H7 (cell line): ENCODE data around the gene TNIP2. TPM values are rescaled to one million over a fixed set of nuclear protein-coding genes. Genes with fewer than 3 reads are reported as not detected.
A peak's percentile ranks its signal among the peaks of the same experiment; 100 is the strongest.
"Not testable (repeated sequence)": the region's sequence is repeated elsewhere in the genome, so short reads cannot be mapped to it uniquely, and the experiment has no call there.

Source experiments
- DNase-seq: peaks from one replicate; pipeline ENCODE4 v3.0.0; 2012
- H3K27me3 ChIP-seq: 2 replicates; pipeline ENCODE4 v1.6.0; 2011; ENCODE audit warnings: mild to moderate bottlenecking, low read length; ENCODE audit not compliant: control insufficient read depth, insufficient read depth
- H3K36me3 ChIP-seq: replicated peaks from 2 replicates; pipeline ENCODE4 v1.5.1; 2011; ENCODE audit warnings: low read length; ENCODE audit not compliant: control insufficient read depth, insufficient read depth
- H3K4me3 ChIP-seq: 2 replicates; pipeline ENCODE4 v1.5.1; 2011; ENCODE audit warnings: low read depth, mild to moderate bottlenecking, control low read depth, low read length, moderate library complexity; ENCODE audit not compliant: insufficient read depth
- total RNA-seq: library from RNA; depleted of rRNA; stranded (reverse); fragments of >200 nt; shearing (Covaris generic); gene quantifications from 2 replicates; pipeline ENCODE4 v1.2.3, GENCODE V29; 2014

The TNIP2 gene
- total RNA-seq, 1 experiment from 2014 or later, result 51.3 TPM

DNA sequence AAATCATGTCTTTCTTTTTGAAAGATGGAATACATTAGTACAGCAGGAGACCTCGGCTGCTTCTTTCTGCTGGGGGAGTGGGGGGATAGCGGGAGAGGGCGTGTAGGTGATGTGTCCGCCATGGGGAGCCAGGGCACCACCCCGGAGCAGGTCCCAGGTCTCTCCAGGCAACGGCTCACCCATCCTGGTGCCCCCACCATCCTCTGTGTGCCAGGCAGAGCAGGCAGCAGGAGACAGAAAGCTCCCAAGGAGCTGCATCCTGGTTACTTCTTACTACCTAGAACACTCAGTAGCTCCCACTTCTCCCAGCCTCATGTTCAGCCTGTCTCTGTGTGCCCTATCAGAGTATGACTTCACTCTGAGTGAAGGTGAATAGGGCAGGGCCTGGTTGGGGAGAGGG lies 23.6 kb downstream of the TNIP2 start:
- peaks cover 4% of the 10 kb centered on the region for H3K36me3 ChIP-seq
- no peaks in the 10 kb centered on the region for H3K27me3 ChIP-seq
- no peak overlapping the region for H3K4me3 ChIP-seq
- DNase-seq, result peak; percentile 24

DNA sequence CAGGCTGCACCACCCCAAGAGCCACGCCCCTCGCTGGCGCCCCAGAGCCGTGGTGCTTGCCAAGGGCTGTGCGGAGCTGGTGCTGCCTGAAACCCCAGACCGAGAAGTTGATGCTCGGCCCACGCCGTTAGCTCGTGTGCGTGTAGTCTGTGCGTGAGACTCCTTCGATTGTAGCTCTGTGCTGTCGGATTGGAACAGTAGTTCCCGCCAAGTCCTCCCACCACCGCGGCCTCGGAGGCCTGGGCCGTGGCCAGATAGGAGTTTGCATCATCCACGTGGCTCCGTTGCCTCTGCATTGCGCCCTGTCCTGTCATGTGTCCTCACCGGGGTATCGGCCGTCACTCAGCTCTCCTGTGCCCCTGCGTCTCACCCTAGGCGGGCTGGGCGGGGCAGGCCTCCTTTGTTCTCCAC lies 24.2 kb downstream of the TNIP2 start:
- H3K4me3 ChIP-seq, result no peak overlapping the region
- peak; percentile 37 for DNase-seq
- H3K36me3 ChIP-seq, result peaks cover 4% of the 10 kb centered on the region
- no peaks in the 10 kb centered on the region for H3K27me3 ChIP-seq

DNA sequence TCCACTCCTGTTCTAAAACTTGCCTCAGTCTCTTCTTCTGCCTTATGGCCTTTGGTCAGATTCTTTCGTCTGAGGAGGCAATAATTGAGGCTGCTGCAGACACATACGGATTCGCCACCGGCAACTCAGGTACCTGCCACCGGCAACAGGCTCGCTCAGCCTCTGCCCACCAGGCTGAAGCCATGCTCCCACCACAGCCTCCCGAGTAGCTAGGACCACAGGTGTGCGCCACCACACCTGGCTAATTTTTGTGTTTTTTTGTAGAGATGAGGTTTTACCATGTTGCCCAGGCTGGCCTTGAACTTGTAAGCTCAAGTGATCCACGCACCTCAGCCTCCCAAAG lies 26.6 kb downstream of the TNIP2 start:
- H3K36me3 ChIP-seq, result peaks cover 4% of the 10 kb centered on the region

DNA sequence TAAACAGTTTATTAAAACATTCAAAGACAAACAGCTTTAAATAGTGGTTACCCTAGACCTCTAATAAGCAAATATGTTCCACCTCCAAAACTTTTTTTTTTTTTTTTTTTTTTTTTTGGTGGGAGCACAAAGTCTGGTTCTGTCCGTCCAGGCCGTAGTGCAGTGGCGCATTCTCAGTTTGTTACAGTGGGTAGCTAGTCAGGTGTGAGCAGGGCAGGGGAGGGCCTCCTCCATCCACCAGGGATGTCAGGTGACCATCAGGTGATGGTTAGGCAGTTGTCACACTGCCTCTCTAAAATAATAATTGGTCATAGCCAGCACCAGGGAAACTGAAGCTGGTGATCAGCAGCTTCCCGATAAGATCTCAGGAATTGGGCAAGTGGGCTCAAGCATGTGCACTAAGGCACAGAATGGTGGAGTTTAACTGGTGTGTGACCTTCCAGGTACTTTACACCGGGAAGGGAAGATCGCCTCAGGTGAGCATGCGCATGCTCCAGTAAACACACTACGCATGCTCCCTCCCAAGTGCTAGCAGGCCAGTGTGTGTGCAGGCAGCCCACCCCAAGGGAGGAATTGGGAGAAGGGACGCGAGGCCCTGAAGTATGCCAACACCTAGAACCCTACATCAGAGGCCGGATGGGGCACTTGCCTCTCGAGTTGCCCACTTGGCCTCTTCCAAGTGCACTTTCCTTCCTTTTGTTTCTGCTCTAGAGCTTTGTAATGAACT lies 27.2 kb downstream of the TNIP2 start:
- no peak for DNase-seq
- Histone ChIP-seq H3K27me3 (no peaks in the 10 kb centered on the region), H3K36me3 (peaks cover 4% of the 10 kb centered on the region), H3K4me3 (no peak overlapping the region)

More for the DNA sequence above, 26.6 kb downstream of the TNIP2 start:
- DNase-seq, result no peak
- H3K4me3 ChIP-seq, result no peak overlapping the region
- no peaks in the 10 kb centered on the region for H3K27me3 ChIP-seq

DNA sequence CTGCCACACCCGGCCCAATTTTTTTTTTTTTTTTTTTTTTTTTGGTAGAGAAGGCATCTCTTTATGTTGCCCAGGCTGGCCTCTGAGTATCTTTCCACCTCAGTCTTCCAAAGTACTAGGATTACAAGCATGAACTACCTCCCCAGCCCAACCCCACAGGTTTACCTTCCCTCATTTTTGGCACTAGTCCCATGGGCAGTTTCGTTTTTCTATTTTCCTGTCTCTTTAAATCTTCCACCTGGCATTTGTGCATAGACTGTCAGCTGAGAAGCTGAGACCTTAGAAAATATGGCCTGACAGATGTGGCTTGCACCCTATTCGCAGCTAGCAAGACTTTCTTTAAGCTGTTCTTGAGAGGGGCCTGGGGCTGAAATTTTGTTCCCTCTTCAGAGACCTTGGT lies 27.9 kb downstream of the TNIP2 start:
- Histone ChIP-seq H3K27me3 (no peaks in the 10 kb centered on the region), H3K4me3 (no peak overlapping the region), H3K36me3 (peaks cover 4% of the 10 kb centered on the region)
- no peak for DNase-seq

DNA sequence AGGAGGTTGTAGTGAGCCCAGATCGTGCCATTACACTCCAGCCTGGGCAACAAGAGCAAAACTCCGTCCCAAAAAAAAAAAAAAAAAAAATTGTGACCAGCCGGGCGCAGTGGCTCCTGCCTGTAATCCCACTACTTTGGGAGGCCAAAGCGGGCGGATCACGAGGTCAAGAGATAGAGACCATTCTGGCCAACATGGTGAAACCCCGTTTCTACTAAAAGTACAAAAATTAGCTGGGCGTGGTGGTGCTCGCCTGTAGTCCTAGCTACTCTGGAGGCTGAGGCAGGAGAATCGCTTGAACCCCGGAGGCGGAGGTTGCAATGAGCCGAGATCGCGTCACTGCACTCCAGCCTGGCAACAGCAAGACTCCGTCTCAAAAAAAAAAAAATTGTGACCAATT lies 29.3 kb downstream of the TNIP2 start:
- not testable (repeated sequence) for DNase-seq, H3K36me3 ChIP-seq, H3K27me3 ChIP-seq, H3K4me3 ChIP-seq

DNA sequence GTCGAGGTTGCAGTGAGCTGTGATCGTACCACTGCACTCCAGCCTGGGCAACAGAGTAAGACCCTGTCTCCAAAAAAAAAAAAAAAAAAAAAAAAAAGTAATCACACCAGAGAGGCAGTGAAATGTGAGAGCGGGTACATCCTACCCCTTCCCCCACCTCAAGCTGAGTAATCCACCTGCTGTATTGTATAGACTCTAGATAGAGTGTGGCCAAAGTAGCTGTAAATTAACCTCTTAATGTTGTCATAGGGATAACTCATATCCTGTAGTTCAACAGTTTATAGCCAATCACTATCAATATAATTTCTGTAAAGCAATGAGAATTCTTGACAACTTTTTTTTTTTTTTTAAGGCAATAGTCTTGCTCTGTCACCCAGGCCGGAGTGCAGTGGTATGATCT lies 30.8 kb downstream of the TNIP2 start:
- H3K27me3 ChIP-seq, result no peaks in the 10 kb centered on the region
- H3K36me3 ChIP-seq, result peaks cover 5% of the 10 kb centered on the region
- H3K4me3 ChIP-seq, result no peak overlapping the region
- no peak for DNase-seq

DNA sequence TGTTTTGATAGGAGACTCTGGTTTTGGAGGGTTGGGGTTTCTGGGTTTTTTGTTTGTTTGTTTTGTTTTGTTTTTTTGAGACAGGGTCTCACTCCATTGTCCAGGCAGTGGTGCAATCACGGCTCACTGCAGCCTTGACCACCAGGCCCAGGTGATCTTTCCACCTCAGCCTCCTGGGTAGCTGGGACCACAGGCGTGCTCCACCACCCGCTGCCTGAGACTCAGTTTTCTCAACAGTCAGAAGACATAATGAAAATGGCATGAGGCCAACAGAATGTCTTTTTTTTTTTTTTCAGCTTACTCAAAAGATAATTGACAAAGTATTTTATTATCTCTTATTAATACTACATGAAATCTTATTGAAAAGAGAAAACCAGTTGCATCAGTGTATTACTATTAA lies 32.4 kb downstream of the TNIP2 start:
- Histone ChIP-seq H3K36me3 (peaks cover 5% of the 10 kb centered on the region), H3K27me3 (no peaks in the 10 kb centered on the region), H3K4me3 (no peak overlapping the region)
- DNase-seq, result no peak

DNA sequence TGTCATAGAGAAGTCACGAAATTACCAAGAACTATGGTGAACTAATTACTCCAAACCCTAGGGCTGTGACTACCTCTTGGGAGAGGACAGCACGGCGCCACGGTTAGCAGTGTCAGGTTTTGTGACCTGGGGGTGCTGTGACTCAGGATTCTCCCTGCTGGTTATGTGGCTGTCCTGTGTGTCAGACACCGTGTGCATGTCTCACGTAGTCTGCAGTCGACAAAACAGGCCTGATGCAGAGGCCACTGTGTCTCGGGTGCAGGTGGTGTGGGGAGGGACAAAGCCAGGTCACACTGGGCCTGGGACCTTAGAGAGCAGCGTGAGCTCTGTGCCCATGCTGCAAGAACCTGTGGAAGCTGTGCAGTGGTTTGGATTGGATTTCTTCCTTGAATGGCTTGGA lies 34.1 kb downstream of the TNIP2 start:
- Histone ChIP-seq H3K27me3 (no peaks in the 10 kb centered on the region), H3K4me3 (no peak overlapping the region), H3K36me3 (peaks cover 5% of the 10 kb centered on the region)
- DNase-seq, result no peak

DNA sequence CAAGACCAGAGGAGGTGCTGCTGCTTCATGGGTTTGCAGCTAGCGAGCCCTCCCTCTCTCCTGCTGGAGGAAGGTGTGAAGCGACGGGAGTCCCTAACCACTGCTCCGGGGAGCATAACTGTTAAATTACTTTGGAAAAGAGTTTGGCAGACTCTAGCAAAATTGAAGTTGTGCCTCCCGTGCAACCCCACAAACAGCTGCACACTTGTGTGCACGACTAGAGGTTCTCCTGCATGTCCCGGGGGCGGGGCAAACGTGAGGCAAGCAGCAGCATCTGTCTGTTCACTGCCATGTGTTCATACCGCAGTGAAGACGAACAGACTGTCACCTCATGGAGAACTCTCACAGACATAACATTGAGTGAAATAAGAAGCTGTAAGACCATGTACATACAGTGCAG lies 34.5 kb downstream of the TNIP2 start:
- H3K36me3 ChIP-seq, result peaks cover 5% of the 10 kb centered on the region
- DNase-seq, result no peak

DNA sequence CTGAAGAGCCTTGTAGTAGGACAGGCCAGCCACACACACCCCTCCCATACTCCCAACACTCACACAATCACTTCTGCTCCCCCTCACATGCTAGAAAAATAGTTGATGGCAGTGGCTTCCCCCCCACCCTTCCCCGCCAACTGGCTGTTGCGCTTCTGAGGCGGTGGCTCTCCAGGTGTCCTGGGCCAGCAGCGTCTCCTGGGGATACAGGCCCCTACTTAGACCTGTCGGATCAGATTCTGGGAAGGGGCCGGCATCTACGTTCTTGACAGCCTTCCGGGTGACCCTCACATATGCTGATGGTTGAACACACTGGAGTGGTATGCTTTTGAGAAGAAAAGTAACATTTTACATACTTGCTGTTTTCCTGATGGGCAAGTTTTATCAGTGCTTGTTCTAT lies 39.9 kb downstream of the TNIP2 start:
- H3K4me3 ChIP-seq, result no peak overlapping the region
- H3K36me3 ChIP-seq, result peaks cover 5% of the 10 kb centered on the region
- DNase-seq, result no peak
- H3K27me3 ChIP-seq, result no peaks in the 10 kb centered on the region

More for the DNA sequence above, 34.5 kb downstream of the TNIP2 start:
- no peaks in the 10 kb centered on the region for H3K27me3 ChIP-seq
- H3K4me3 ChIP-seq, result no peak overlapping the region

DNA sequence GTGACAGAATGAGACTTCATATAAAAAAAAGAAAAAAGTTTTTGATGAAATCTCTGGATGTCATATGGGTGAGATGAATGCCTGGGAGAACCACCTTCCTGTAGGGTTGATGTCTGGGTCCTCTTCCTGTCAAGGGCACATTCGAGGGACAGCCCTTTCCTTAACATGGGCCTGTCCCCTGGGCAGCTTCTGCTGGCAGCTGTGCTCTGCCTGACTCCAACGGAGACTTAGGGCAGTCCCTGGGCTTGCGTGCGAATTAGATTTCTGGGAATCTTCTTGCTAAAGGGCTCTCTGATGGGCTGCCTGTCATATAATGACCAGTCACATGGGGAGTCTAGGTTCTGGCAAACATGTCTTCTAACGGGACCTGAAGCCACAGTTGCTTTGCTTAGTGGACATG lies 40.7 kb downstream of the TNIP2 start:
- Histone ChIP-seq H3K27me3 (no peaks in the 10 kb centered on the region), H3K4me3 (no peak overlapping the region), H3K36me3 (peaks cover 5% of the 10 kb centered on the region)
- DNase-seq, result no peak

DNA sequence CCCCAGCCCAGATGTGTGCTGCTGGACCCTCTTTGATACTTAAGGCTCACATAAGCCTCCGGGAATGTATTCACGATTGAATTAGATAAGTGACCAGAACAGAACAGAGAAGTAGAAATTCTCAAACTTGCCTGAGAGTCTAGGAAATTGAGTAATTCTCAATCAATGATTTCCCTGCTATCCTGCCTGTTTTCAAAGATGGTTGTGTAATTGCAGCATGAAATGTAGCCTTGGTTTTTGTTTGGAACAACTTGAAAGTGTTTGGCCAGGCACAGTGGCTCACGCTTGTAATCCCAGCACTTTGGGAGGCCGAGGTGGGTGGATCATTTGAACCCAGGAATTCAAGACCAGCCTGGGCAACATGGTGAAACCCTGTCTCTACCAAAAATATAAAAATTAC lies 41.2 kb downstream of the TNIP2 start:
- no peak for DNase-seq
- peaks cover 4% of the 10 kb centered on the region for H3K36me3 ChIP-seq

DNA sequence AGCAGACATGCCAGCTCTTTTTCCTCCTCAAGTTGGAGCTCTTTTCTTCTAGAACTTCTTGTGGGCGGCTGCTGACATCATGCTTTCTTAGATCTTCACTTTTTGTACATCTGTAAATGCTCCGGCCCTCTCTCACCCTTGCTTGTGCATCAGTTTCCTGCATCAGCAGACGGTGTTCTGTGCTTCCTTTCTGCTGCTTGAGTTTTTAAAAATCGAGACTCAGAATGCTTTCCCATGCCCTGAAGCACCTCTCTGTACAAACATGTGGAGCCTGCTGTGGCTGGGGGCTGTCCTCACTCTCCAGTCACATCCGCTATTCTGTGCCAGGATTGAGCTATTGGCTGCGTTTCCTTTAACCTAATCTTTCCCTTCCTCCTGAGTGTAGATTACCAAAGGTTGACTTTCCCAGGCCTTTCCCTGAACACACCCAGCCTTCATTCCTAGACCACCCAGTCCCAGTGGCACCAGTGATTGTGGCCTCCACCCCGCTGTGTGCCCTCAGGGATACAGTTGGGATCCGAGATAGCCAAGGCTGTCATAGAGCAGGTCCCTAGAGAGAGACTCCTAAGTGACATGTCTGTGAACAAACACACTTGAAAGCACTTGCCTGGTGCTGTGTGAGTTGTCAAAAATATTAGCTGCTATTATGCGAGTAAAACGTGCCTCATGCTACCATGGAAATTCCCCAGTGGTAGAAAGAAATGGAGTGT lies 41.9 kb downstream of the TNIP2 start:
- no peak for DNase-seq
- H3K27me3 ChIP-seq, result no peaks in the 10 kb centered on the region
- peaks cover 4% of the 10 kb centered on the region for H3K36me3 ChIP-seq
- H3K4me3 ChIP-seq, result no peak overlapping the region

More for the DNA sequence above, 41.2 kb downstream of the TNIP2 start:
- H3K27me3 ChIP-seq, result no peaks in the 10 kb centered on the region
- H3K4me3 ChIP-seq, result no peak overlapping the region

DNA sequence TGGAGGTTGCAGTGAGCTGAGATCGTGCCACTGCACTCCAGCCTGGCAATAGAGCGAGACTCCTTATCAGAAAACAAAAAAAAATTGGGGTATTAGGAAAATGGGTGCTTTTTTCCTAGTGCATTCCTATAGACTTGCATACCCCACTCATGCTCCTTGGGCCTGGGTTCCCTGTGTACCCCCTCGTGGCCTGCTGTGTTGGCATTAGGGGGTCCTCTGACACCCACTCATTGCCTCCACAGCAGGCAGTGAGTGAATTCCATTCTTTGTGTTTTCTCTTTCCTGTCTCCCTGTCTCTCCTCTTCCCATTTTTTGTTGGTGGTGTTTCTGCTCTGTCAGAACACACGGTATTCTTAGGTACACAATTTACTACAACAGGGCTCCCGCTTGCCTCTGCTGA lies 42.8 kb downstream of the TNIP2 start:
- no peaks in the 10 kb centered on the region for H3K27me3 ChIP-seq
- H3K36me3 ChIP-seq, result peaks cover 4% of the 10 kb centered on the region
- no peak for DNase-seq
- H3K4me3 ChIP-seq, result no peak overlapping the region
